Ishikawa (cell line): ENCODE measurements around the gene BPIFA1.

Experiments used
- CEBPB ChIP-seq: IDR thresholded peaks from 2 replicates; pipeline ENCODE4 v1.6.1; 2012
- CREB1 ChIP-seq: IDR thresholded peaks from 2 replicates; pipeline ENCODE4 v1.6.1; 2012; ENCODE audit warnings: low read depth
- EGR1 ChIP-seq: IDR thresholded peaks from 2 replicates; pipeline ENCODE4 v1.6.1; 2012
- EP300 ChIP-seq: IDR thresholded peaks from 2 replicates; pipeline ENCODE4 v1.6.1; 2012; ENCODE audit warnings: borderline replicate concordance
- FOXM1 ChIP-seq: IDR thresholded peaks from 2 replicates; pipeline ENCODE4 v1.6.1; 2012; ENCODE audit warnings: low read depth, borderline replicate concordance
- NFIC ChIP-seq: IDR thresholded peaks from 2 replicates; pipeline ENCODE4 v1.6.1; 2012
- RAD21 ChIP-seq: IDR thresholded peaks from 2 replicates; pipeline ENCODE4 v1.6.1; 2012; ENCODE audit warnings: low read depth
- TAF1 ChIP-seq: IDR thresholded peaks from 2 replicates; pipeline ENCODE4 v1.6.1; 2012; ENCODE audit warnings: low read depth, mild to moderate bottlenecking
- TCF12 ChIP-seq: IDR thresholded peaks from 2 replicates; pipeline ENCODE4 v1.6.1; 2012; ENCODE audit warnings: low read depth
- TEAD4 ChIP-seq: IDR thresholded peaks from 2 replicates; pipeline ENCODE4 v1.6.1; 2012
- YY1 ChIP-seq: IDR thresholded peaks from 2 replicates; pipeline ENCODE4 v1.6.1; 2012; ENCODE audit warnings: low read depth
- ZBTB7A ChIP-seq: IDR thresholded peaks from 2 replicates; pipeline ENCODE4 v1.6.1; 2012; ENCODE audit warnings: low read depth
- TF ChIP-seq, protein P1 (sequence below): IDR thresholded peaks from 2 replicates; pipeline ENCODE4 v1.6.1; 2012; ENCODE audit warnings: low read depth, mild to moderate bottlenecking
- TF ChIP-seq, protein P2 (sequence below): IDR thresholded peaks from 2 replicates; pipeline ENCODE4 v1.6.1; 2012
- TF ChIP-seq, protein P3 (sequence below): IDR thresholded peaks from 2 replicates; pipeline ENCODE4 v1.6.1; 2012

BPIFA1 gene

DNA sequence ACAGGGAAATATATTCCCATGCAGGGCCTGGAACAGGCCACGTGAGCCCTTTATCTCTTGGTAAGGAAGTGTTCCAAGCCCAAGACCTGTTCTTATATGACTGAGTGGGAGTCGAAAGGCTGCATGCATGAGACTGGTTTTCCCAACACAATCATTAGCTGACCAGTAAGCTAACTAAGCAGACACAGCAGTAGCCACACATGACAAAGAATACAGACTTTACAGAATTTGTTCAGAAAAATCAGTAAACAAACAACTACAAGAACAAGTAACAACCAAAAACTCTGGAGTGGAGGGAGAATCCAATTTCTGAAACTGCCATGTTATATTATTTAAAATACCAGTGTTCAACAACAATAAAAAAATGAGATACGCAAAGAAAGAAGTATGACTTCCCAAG lies 16.7 kb downstream of the BPIFA1 start:
- TF ChIP-seq CEBPB (no peak), YY1 (no peak), EP300 (no peak), RAD21 (no peak)
- TF ChIP-seq, protein P1, sequence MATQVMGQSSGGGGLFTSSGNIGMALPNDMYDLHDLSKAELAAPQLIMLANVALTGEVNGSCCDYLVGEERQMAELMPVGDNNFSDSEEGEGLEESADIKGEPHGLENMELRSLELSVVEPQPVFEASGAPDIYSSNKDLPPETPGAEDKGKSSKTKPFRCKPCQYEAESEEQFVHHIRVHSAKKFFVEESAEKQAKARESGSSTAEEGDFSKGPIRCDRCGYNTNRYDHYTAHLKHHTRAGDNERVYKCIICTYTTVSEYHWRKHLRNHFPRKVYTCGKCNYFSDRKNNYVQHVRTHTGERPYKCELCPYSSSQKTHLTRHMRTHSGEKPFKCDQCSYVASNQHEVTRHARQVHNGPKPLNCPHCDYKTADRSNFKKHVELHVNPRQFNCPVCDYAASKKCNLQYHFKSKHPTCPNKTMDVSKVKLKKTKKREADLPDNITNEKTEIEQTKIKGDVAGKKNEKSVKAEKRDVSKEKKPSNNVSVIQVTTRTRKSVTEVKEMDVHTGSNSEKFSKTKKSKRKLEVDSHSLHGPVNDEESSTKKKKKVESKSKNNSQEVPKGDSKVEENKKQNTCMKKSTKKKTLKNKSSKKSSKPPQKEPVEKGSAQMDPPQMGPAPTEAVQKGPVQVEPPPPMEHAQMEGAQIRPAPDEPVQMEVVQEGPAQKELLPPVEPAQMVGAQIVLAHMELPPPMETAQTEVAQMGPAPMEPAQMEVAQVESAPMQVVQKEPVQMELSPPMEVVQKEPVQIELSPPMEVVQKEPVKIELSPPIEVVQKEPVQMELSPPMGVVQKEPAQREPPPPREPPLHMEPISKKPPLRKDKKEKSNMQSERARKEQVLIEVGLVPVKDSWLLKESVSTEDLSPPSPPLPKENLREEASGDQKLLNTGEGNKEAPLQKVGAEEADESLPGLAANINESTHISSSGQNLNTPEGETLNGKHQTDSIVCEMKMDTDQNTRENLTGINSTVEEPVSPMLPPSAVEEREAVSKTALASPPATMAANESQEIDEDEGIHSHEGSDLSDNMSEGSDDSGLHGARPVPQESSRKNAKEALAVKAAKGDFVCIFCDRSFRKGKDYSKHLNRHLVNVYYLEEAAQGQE = no peak

DNA sequence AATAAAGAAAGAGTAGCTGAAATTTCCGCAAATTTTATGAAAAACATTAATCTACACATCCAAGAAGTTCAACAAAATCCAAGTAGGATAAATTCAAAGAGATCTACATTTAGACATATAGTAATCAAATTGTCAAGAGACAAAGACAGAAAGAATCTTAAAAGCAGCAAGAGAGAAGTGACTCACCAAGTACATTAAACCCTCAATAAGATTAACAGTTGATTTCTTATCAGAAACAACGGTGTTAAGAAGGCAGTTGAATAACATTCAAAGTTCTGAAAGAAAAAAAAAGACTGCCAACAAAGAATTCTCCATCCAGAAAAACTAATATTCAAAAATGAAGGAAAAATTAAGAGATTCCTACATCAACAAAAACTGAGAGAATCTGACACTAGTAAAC lies 19.2 kb downstream of the BPIFA1 start:
- TF ChIP-seq TAF1 = no peak
- no peak for TF ChIP-seq CEBPB
- TF ChIP-seq, protein P2, sequence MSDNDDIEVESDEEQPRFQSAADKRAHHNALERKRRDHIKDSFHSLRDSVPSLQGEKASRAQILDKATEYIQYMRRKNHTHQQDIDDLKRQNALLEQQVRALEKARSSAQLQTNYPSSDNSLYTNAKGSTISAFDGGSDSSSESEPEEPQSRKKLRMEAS = no peak

DNA sequence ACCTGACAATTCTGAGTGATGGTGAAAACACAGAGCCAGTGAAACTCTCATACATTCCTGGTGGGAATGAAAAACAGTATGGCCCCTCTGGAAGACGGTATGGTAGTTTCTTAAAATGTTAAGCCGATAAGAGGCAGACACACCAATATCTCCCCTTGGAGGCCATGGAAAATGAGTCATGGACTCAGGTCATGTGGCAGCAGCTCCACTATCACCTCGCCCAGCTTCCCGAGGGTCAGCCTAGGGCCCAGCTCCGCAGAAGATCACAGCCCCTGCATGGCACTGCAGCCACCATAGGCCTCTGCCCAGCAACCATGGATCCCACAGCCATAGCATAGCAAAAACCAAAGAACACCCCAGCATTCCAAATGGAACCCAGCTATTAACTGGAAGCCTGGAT lies 21.4 kb downstream of the BPIFA1 start:
- no peak for TF ChIP-seq FOXM1
- no peak for TF ChIP-seq RAD21
- TF ChIP-seq, protein P1 = no peak
- no peak for TF ChIP-seq CEBPB

DNA sequence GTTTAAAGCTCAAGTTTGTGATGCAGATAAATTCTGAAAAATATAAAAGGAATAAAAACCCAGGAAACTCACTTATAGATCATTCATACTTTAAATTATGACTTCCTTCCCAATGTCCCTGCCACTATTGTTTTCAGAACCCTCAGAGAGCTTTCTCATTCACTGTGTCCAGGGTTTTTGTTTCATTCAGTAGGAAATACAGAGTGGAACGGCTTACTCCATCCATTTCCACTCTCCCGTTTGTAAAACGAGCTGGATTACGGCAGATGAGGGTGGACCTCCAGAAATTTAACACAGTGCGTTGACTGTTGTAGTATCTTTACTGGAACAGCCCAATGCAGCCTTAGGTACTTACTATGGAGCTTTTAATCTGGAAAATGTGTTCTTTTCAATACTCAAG lies 23.6 kb downstream of the BPIFA1 start:
- TF ChIP-seq FOXM1 (no peak), EP300 (no peak), NFIC (no peak), EGR1 (no peak), YY1 (no peak), ZBTB7A (no peak), RAD21 (no peak), TCF12 (no peak), TAF1 (no peak), CREB1 (no peak), TEAD4 (no peak), CEBPB (no peak)
- TF ChIP-seq, protein P3, sequence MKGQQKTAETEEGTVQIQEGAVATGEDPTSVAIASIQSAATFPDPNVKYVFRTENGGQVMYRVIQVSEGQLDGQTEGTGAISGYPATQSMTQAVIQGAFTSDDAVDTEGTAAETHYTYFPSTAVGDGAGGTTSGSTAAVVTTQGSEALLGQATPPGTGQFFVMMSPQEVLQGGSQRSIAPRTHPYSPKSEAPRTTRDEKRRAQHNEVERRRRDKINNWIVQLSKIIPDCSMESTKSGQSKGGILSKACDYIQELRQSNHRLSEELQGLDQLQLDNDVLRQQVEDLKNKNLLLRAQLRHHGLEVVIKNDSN = no peak
- TF ChIP-seq, protein P1 = no peak
- TF ChIP-seq, protein P2 = no peak

DNA sequence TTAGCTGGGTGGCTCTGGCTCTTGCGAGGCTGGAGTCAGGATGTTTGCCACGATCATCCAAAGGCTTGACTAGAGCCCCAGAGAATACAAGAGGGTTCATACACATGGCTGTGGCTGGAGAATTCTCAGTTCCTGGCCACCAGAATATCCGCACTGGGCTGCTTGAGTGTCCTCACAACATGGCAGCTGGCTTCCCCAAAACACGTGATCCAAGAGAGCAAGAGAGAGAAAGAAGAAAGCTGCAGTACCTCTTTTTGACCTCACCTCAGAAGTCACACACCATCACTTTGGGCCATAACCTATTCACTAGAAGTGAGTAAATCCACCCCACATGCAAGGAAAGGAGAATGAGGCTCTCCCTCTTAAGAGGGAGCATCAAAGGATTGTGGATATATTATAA lies 25.7 kb downstream of the BPIFA1 start:
- TF ChIP-seq CEBPB = no peak
- TF ChIP-seq, protein P2 = no peak
- TF ChIP-seq TEAD4 = no peak
- TF ChIP-seq TCF12 = no peak
- TF ChIP-seq ZBTB7A = no peak
- no peak for TF ChIP-seq CREB1
- TF ChIP-seq, protein P3 = no peak
- TF ChIP-seq YY1 = no peak
- TF ChIP-seq EP300 = no peak
- TF ChIP-seq TAF1 = no peak
- TF ChIP-seq, protein P1 = no peak
